ENCODE measurements around the gene BEAN1.

The BEAN1 gene

GRCh38 chr16:66471264-66471663 is 44.2 kb downstream of the BEAN1 start:
- no peak for DNase-seq

GRCh38 chr16:66471716-66472393 is 44.8 kb downstream of the BEAN1 start:
- no peak for DNase-seq

- DNase-seq, result no peak
Measured at GRCh38 chr16:66473051-66473571, 46.0 kb downstream of the BEAN1 start.

GRCh38 chr16:66473654-66474519 is 46.8 kb downstream of the BEAN1 start:
- DNase-seq, result no peak

- DNase-seq, result peak in 4 of 5 experiments; percentile 24 to 90 (median 42)
Measured at GRCh38 chr16:66474750-66475199, 47.7 kb downstream of the BEAN1 start.

- DNase-seq, result no peak
Measured at GRCh38 chr16:66475232-66475631, 48.1 kb downstream of the BEAN1 start.

- peak in 3 of 5 experiments; percentile 29 to 54 (median 42) for DNase-seq
Measured at GRCh38 chr16:66476328-66477027, 49.4 kb downstream of the BEAN1 start.

- DNase-seq, result no peak
Measured at GRCh38 chr16:66477028-66477515, 50.0 kb downstream of the BEAN1 start.

GRCh38 chr16:66478733-66479511 is 51.8 kb downstream of the BEAN1 start:
- DNase-seq, result peak in 4 of 5 experiments; percentile 65 to 88 (median 71)

GRCh38 chr16:66479661-66480264 is 52.7 kb downstream of the BEAN1 start:
- no peak for DNase-seq

GRCh38 chr16:66480265-66481080 is 53.4 kb downstream of the BEAN1 start:
- no peak for DNase-seq

GRCh38 chr16:66481081-66481942 is 54.2 kb downstream of the BEAN1 start:
- DNase-seq, result no peak

- DNase-seq, result no peak
Measured at GRCh38 chr16:66481943-66482390, 54.9 kb downstream of the BEAN1 start.

- DNase-seq, result peak; percentile 49 to 68 (median 60)
Measured at GRCh38 chr16:66483689-66484452, 56.8 kb downstream of the BEAN1 start.

GRCh38 chr16:66484453-66485213 is 57.5 kb downstream of the BEAN1 start:
- DNase-seq, result peak in 1 of 5 experiments; percentile 45

GRCh38 chr16:66485376-66485775 is 58.3 kb downstream of the BEAN1 start:
- no peak for DNase-seq

GRCh38 chr16:66486199-66486772 is 59.2 kb downstream of the BEAN1 start:
- no peak for DNase-seq

Data from T-helper 2 cell (primary cell).